H9 (cell line): ENCODE measurements around the gene TGFB3. TPM values are rescaled to one million over a fixed set of nuclear protein-coding genes. Genes with fewer than 3 reads are reported as not detected.
A peak's percentile ranks its signal among the peaks of the same experiment; 100 is the strongest.

ENCODE experiments used
- DNase-seq: peaks from one replicate; pipeline ENCODE4 v3.0.0-alpha.2; 2017
- H2AFZ ChIP-seq: one replicate; pipeline ENCODE4 v1.6.1; 2013; ENCODE audit warnings: mild to moderate bottlenecking, low read length, control low read depth, moderate library complexity
- H2AK5ac ChIP-seq: 2 replicates; pipeline ENCODE4 v1.6.1; 2013; ENCODE audit warnings: low read length, control low read depth, mixed read lengths; ENCODE audit not compliant: insufficient read length
- H2BK120ac ChIP-seq: one replicate; pipeline ENCODE4 v1.6.1; 2013; ENCODE audit warnings: low read depth, mild to moderate bottlenecking, low read length, control low read depth, inconsistent platforms; ENCODE audit not compliant: poor library complexity, severe bottlenecking
- H2BK12ac ChIP-seq: 2 replicates; pipeline ENCODE4 v1.6.1; 2013; ENCODE audit warnings: low read length, control low read depth, mixed read lengths, low read depth; ENCODE audit not compliant: insufficient read length
- H2BK15ac ChIP-seq: 2 replicates; pipeline ENCODE4 v1.6.1; 2013; ENCODE audit warnings: low read depth, low read length, control low read depth
- H2BK20ac ChIP-seq: one replicate; pipeline ENCODE4 v1.6.1; 2013; ENCODE audit warnings: low read depth, mild to moderate bottlenecking, low read length, control low read depth, inconsistent platforms; ENCODE audit not compliant: poor library complexity, severe bottlenecking
- H2BK5ac ChIP-seq: 2 replicates; pipeline ENCODE4 v1.6.1; 2013; ENCODE audit warnings: low read length, control low read depth, mixed read lengths; ENCODE audit not compliant: insufficient read length
- H3K14ac ChIP-seq: 2 replicates; pipeline ENCODE4 v1.6.1; 2013; ENCODE audit warnings: low read length, control low read depth; ENCODE audit not compliant: insufficient read depth
- H3K18ac ChIP-seq: 2 replicates; pipeline ENCODE4 v1.6.1; 2013; ENCODE audit warnings: low read depth, mild to moderate bottlenecking, mixed read lengths, low read length, control low read depth; ENCODE audit not compliant: insufficient read length
- H3K23ac ChIP-seq: 2 replicates; pipeline ENCODE4 v1.6.1; 2013; ENCODE audit warnings: low read length, control low read depth, mixed read lengths, low read depth; ENCODE audit not compliant: insufficient read length
- H3K23me2 ChIP-seq: 2 replicates; pipeline ENCODE4 v1.6.1; 2013; ENCODE audit warnings: low read depth, mild to moderate bottlenecking, mixed read lengths, low read length, control low read depth; ENCODE audit not compliant: insufficient read length, poor library complexity, severe bottlenecking
- H3K27ac ChIP-seq: 2 replicates; pipeline ENCODE4 v1.5.1; 2013; ENCODE audit warnings: low read length, control low read depth, mixed read lengths, low read depth; ENCODE audit not compliant: insufficient read length
- H3K27me3 ChIP-seq: 2 replicates; pipeline ENCODE4 v1.6.1; 2013; ENCODE audit warnings: low read length, control low read depth, inconsistent platforms; ENCODE audit not compliant: insufficient read depth
- H3K4ac ChIP-seq: 2 replicates; pipeline ENCODE4 v1.6.1; 2013; ENCODE audit warnings: low read depth, mild to moderate bottlenecking, control low read depth, inconsistent platforms, low read length, moderate library complexity
- H3K4me1 ChIP-seq: 2 replicates; pipeline ENCODE4 v1.6.1; 2013; ENCODE audit warnings: low read length, control low read depth, inconsistent platforms; ENCODE audit not compliant: insufficient read depth
- H3K4me2 ChIP-seq: 2 replicates; pipeline ENCODE4 v1.6.1; 2013; ENCODE audit warnings: low read length, control low read depth, mixed read lengths; ENCODE audit not compliant: insufficient read length, insufficient read depth
- H3K56ac ChIP-seq: 2 replicates; pipeline ENCODE4 v1.6.1; 2013; ENCODE audit warnings: low read depth, mild to moderate bottlenecking, mixed read lengths, low read length, control low read depth; ENCODE audit not compliant: insufficient read length
- H3K79me1 ChIP-seq: 2 replicates; pipeline ENCODE4 v1.6.1; 2013; ENCODE audit warnings: low read depth, mild to moderate bottlenecking, moderate library complexity, low read length, control low read depth, inconsistent platforms; ENCODE audit not compliant: insufficient read depth, poor library complexity, severe bottlenecking
- H3K79me2 ChIP-seq: 2 replicates; pipeline ENCODE4 v1.6.1; 2013; ENCODE audit warnings: low read length, control low read depth, inconsistent platforms; ENCODE audit not compliant: insufficient read depth
- H3K9ac ChIP-seq: 2 replicates; pipeline ENCODE4 v1.6.1; 2013; ENCODE audit warnings: low read length, control low read depth, mixed read lengths; ENCODE audit not compliant: insufficient read length; ENCODE audit errors: extremely low read depth
- H3K9me3 ChIP-seq: one replicate; pipeline ENCODE4 v1.6.1; 2013; ENCODE audit warnings: low read depth, low read length, inconsistent platforms; ENCODE audit not compliant: control insufficient read depth
- H3T11ph ChIP-seq: one replicate; pipeline ENCODE4 v1.6.1; 2013; ENCODE audit warnings: mild to moderate bottlenecking, low read length, control low read depth, inconsistent platforms
- H4K20me1 ChIP-seq: one replicate; pipeline ENCODE4 v1.6.1; 2013; ENCODE audit not compliant: control insufficient read depth, insufficient read length, insufficient read depth
- H4K5ac ChIP-seq: 2 replicates; pipeline ENCODE4 v1.6.1; 2013; ENCODE audit warnings: low read depth, mild to moderate bottlenecking, mixed read lengths, low read length, control low read depth; ENCODE audit not compliant: insufficient read length
- H4K8ac ChIP-seq: replicated peaks from 2 replicates; pipeline ENCODE4 v1.6.1; 2013; ENCODE audit warnings: low read length, control low read depth, mixed read lengths, low read depth; ENCODE audit not compliant: insufficient read length
- H4K91ac ChIP-seq: 2 replicates; pipeline ENCODE4 v1.6.1; 2013; ENCODE audit warnings: low read depth, mild to moderate bottlenecking, moderate library complexity, mixed read lengths, low read length, control low read depth; ENCODE audit not compliant: insufficient read length
- H3K27ac Mint-ChIP-seq, 3 experiments: 2 replicates in 2 of 3; 3 replicates in 1 of 3; pipeline ENCODE4 v1.8.0; 2020 to 2021; ENCODE audit warnings: mixed read lengths in 3 of 3, mild to moderate bottlenecking in 1 of 3, moderate library complexity in 1 of 3
- H3K27me3 Mint-ChIP-seq: 2 replicates; pipeline ENCODE4 v1.8.0; 2021; ENCODE audit warnings: low read depth, mild to moderate bottlenecking, moderate library complexity, mixed read lengths
- H3K36me3 Mint-ChIP-seq, 3 experiments: 2 replicates in 2 of 3; 3 replicates in 1 of 3; pipeline ENCODE4 v1.8.0; 2020 to 2021; ENCODE audit warnings: low read depth in 3 of 3, mixed read lengths in 3 of 3; ENCODE audit not compliant: insufficient read depth in 1 of 3
- H3K4me1 Mint-ChIP-seq, 2 experiments: 2 replicates each; pipeline ENCODE4 v1.8.0; 2020; ENCODE audit warnings: mixed read lengths in 2 of 2
- H3K4me3 Mint-ChIP-seq, 2 experiments: 2 replicates in 1 of 2; 3 replicates in 1 of 2; pipeline ENCODE4 v1.8.0; 2020 to 2021; ENCODE audit warnings: mild to moderate bottlenecking in 2 of 2, mixed read lengths in 2 of 2, moderate library complexity in 1 of 2
- H3K9me3 Mint-ChIP-seq, 2 experiments: 2 replicates in 1 of 2; 3 replicates in 1 of 2; pipeline ENCODE4 v1.8.0; 2020; ENCODE audit warnings: mild to moderate bottlenecking in 2 of 2, mixed read lengths in 2 of 2, moderate library complexity in 1 of 2
- CTCF ChIP-seq: fragments of 200-600 bp; sonication (generic); conservative IDR thresholded peaks from 3 replicates; pipeline ENCODE4 v1.8.0; 2021; ENCODE audit warnings: antibody characterized with exemption, mild to moderate bottlenecking
- WGBS: extraction: QIAGEN DNeasy Blood & Tissue Kit; methylation state at CpG from one replicate; pipeline ENCODE4 v1.1.7; 2013; ENCODE audit warnings: missing lambda C conversion rate, low lambda C conversion rate, mixed read lengths; ENCODE audit not compliant: insufficient read length; ENCODE audit errors: extremely low coverage; 5-methylcytosine and 5-hydroxymethylcytosine counted together
- total RNA-seq: library from RNA; stranded (reverse); gene quantifications from 2 replicates; pipeline ENCODE4 v1.2.1, GENCODE V29; 2021

Gene TGFB3
- total RNA-seq, 1 experiment from 2014 or later, result 0.37 TPM

- H3K79me1 ChIP-seq, result no peaks in the 10 kb centered on the region
- no peak overlapping the region for H3K23ac ChIP-seq
- H2AK5ac ChIP-seq, result no peak overlapping the region
- H3K14ac ChIP-seq, result peak overlapping the region; percentile 31; the same call in 1 of the 2 replicates
- no peak overlapping the region for H3T11ph ChIP-seq
- no peak overlapping the region for H2BK12ac ChIP-seq
- no peaks in the 10 kb centered on the region for H4K20me1 ChIP-seq
- H4K91ac ChIP-seq, result no peak overlapping the region
- peaks cover 2% of the 10 kb centered on the region; the same call in 1 of the 2 replicates for H3K27me3 ChIP-seq
- Mint-ChIP-seq H3K36me3 (no peaks in the 10 kb centered on the region; a peak in 1 of 7 replicates), H3K9me3 (no peaks in the 10 kb centered on the region; a peak in 1 of 5 replicates), H3K4me3 (peak overlapping the region; percentile 70 to 89), H3K4me1 (peaks cover 34 to 38% of the 10 kb centered on the region in 2 experiments), H3K27me3 (peaks cover 59% of the 10 kb centered on the region), H3K27ac (no peak overlapping the region)
- peak; percentile 86 for DNase-seq
- no peak overlapping the region for H3K9ac ChIP-seq
- H4K5ac ChIP-seq, result no peak overlapping the region
- no CpG with 5 or more reads among the region's 77 CpGs for WGBS
- no peak overlapping the region for H4K8ac ChIP-seq
- peak overlapping the region; percentile 91 for H3K4me2 ChIP-seq
- TF ChIP-seq CTCF, result peak; percentile 72
- H3K79me2 ChIP-seq, result no peaks in the 10 kb centered on the region
- H3K4ac ChIP-seq, result no peak overlapping the region
- no peak overlapping the region for H2BK120ac ChIP-seq
- H3K56ac ChIP-seq, result no peak overlapping the region
- H3K27ac ChIP-seq, result no peak overlapping the region
- H2BK5ac ChIP-seq, result no peak overlapping the region
- H3K18ac ChIP-seq, result no peak overlapping the region
- H3K23me2 ChIP-seq, result peaks cover 12% of the 10 kb centered on the region
- H2AFZ ChIP-seq, result no peak overlapping the region
- no peaks in the 10 kb centered on the region for H3K9me3 ChIP-seq
- no peaks in the 10 kb centered on the region for H3K4me1 ChIP-seq
- no peak overlapping the region for H2BK20ac ChIP-seq
- no peak overlapping the region for H2BK15ac ChIP-seq
These were observed 647 bp upstream of the TGFB3 start for GRCh38 chr14:75982266-75983018.
